Activated T-helper 1 cell treated with anti-CD3 and anti-CD28 coated beads, Interleukin-2, amount 50 U/mL, for 16 hours (primary cell): ENCODE results near the gene FOXD1.
"Not testable (repeated sequence)": the region's sequence is repeated elsewhere in the genome, so short reads cannot be mapped to it uniquely, and the experiment has no call there.

Source experiments
- DNase-seq, 2 donors: peaks; one replicate each; pipeline ENCODE4 v3.0.0-alpha.2; 2020; ENCODE audit warnings: low read depth in 1 of 2, low spot score in 1 of 2

FOXD1 gene

DNA sequence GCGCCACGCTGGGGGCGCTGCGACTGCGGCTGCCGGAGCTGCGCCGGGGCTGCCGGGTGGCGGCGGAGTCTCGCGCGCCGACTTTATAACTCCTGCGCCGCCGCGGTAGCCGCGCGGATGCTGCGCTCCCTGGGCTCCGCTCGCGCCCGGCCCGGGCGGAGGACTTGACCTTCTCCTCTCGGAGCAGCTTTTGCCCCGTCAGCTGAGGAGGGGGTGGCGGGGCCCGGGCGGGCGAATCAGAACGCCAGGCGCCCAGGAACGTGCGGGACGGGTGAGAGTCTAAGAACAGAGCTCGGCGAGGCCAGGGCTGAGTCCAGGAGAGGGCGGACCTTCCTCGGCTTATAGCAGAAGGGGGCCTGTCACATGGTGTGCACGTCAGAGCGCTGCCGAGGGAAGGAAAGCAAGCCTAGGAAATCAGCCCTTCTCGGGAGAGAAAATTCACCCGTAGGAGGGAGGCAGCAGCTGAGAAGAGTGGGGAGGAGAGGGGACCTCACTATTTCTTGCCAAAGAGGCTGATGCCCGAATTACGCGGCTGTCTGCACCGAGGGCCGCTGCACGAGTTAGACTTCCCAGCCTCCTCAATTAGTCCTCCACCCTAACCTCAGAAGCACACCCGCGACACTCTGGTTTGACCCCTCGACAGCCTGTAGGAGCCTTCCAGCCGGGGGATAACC is at the start of gene FOXD1:
TSS of gene FOXD1 (minus strand) at position 315 of the 674 bp plus-strand sequence. CDS start 415 bp downstream, outside the sequence.
- no peak for DNase-seq

DNA sequence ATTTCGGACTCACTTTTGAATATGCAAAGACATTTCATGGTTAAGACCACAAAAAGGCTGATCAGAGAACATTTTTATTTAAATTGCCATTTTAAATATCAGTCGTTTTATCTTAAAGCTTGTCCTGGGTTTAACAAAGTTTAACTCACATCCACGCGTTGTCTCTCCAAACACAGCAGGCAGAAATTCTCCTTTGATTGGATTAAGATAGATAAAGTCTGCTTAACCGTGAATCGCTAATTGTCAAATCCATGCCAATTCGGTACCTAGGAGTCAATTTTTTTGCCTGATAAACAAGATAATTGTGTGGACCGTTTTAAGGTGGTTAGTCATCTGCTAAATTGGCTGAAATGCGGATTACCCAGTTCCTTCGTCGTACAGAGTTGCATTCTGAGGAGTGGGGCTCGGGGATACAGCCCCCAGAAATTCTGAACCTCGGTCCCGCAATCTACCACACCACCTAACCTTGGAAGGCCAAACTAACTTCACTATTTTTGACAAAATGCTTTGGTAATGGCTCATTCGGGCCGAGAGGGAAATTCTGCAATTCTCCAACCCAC is 49.0 kb upstream of the FOXD1 start:
- no peak for DNase-seq

DNA sequence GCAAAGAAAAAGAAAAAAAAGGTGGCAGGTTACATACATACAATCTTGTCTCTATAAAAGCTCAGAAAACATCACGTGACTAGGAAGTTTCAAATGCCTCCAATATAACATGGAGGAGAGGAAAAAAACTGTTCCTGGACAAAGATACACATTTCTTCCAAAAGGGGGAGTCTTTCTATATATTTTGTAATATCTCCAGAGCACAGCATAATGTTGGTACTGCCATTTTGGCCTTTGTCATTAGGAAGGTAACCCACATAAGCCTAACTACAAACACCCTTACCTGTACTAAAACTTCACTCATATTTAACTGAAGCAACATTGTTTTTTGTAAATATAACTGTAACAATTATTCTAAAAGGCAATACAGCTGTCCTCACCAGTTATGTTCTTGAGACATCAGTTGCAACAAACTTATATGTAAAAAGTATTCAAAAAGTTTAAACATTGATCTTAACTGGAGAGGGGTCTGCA is 48.4 kb upstream of the FOXD1 start:
- no peak for DNase-seq

DNA sequence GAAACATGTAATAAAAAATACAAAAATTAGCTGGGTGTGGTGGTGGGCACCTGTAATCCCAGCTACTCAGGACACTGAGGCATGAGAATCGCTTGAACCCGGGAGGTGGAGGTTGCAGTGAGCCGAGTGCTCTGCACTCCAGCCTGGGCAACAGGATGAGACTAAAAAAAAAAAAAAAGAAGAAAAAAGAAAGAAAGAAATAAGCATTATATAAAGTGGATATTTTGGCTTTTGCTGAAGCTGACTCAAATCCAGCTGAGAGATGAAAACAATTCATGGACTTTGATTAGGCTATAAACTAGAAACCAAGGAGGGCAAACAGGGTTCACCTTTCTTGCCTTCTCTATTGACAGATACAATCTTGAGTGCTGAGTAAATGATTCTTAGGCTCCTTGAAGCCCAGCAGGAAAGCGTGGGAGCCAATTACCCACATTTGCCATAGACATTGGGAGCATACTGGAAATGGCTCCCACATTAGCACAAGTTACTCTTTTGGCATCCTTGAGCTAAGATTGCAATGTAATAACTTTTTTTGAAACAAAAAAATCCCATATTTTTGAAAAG is 47.3 kb upstream of the FOXD1 start:
- DNase-seq: no peak

DNA sequence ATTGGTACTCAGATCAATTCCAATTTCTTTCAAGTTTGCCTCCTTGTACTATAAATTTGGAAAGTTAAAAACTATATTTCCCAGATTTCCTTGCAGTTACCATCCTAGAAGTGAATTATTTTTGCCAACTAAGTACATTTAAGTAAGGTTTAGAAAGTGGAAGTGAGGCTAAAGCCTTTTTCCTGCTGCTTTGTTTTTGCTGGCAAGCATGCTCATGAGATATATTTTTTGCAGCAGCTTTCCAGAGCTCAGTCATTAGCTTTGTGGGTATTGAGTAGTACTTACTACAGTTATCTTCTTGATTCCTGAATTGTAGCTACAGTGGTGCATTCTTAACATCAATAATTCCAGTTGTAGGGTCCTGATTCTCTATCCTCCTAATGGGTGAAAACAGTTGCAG is 46.1 kb upstream of the FOXD1 start:
- no peak for DNase-seq

DNA sequence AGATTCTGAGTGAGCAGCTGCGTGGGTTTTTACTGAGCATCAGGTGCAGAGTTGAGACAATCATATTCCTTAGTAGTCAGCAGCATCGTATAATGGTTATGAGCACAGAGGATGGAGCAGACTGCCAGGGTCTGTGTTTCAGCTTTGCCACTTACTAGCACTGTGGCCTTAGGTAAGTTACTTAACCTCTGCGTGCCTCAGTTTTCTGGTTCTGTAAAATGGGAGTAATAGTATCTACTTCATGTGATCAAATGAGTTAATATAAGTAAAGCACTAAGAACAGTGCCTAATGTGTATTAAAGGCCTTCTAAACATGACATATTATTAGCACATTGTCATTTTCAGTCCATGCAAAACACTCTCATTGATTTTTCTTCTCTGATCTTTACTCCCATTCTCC is 44.8 kb upstream of the FOXD1 start:
- DNase-seq: no peak

DNA sequence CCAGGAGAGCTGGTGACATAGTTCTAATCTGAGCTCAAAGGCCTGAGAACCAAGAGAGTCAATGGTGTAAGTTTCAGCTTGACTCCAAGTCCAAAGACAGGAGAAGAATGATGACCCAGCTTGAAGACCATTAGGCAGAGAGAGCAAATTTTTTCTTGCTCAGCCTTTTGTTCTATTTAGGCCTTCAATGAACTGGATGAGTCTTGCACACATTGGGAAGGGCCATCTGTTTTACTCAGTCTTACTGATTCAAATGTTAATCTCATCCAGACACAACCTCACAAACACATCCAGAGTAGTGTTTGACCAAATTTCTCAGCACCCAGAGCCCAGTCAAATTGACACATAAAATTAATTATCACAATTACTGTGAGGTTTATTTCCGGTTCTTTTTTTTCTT is 42.6 kb upstream of the FOXD1 start:
- no peak for DNase-seq

DNA sequence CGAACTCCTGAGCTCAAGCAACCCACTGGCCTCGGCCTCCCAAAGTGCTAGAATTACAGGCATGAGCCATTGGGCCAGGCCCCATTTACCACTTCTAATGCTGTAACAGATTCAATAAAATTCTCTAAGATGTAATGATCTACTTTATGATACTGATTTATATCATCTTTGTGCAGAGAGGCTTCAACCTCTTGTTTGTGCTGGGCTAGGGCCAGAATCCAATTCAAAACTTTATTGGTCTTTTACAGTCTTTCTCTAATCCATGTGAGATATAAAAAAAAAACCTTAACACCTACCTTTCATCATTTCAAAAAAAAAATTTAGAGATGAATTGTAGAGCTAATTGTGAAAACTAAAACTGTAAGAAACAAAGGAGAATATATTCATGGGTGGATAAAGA is 41.5 kb upstream of the FOXD1 start:
- DNase-seq: no peak

DNA sequence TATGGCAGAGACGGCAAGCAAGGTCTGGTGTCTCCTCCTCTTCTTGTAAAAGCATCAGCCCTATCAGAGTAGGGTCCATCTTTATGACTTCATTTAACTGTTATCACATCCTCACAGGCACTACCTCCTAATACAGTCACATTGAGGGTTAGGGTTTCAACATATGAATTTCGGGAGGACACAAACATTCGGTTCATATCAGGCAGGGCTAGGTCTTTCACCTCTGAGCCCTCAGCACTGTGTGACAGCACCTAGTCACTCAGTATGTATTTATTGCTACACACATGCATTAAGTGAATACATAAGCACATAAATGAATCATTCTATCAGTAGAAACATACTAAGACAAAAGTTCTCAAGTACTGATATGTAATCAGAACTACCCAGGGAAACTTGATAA is 40.2 kb upstream of the FOXD1 start:
- no peak for DNase-seq

DNA sequence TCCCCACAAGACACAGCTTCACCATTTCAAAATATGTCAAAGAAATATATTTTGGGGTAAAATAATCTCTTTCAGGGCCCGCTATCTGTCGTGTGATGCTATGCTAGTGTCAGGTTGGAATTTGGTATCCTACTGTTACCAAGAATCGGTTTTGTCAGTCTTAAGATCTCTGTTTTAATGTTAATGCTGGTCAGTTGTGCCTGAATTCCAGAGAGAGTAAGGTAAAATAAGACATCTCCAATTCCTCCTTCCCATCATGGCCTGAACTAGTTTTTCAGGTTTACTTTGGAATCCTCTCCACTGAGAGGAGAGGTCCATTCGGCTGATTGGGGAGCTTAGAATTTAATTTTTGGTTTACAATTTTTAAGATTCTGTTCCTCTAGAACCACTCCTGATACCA is 39.2 kb upstream of the FOXD1 start:
- DNase-seq: no peak

DNA sequence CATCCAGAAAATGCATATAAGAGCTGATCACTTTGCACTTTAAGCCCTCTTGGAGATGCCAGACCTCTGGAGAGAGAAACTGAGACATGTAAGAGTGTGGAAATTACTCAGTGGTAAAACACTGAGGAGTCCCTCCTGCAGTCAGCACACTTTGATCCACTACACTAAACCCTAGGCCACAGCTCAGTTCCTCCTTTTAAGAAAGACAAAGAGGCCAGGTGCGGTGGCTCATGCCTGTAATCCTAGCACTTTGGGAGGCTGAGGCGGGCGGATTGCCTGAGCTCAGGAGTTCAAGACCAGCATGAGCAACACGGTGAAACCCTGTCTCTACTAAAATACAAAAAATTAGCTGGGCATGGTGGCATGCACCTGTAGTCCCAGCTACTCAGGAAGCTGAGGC is 38.7 kb upstream of the FOXD1 start:
- DNase-seq: not testable (repeated sequence)

DNA sequence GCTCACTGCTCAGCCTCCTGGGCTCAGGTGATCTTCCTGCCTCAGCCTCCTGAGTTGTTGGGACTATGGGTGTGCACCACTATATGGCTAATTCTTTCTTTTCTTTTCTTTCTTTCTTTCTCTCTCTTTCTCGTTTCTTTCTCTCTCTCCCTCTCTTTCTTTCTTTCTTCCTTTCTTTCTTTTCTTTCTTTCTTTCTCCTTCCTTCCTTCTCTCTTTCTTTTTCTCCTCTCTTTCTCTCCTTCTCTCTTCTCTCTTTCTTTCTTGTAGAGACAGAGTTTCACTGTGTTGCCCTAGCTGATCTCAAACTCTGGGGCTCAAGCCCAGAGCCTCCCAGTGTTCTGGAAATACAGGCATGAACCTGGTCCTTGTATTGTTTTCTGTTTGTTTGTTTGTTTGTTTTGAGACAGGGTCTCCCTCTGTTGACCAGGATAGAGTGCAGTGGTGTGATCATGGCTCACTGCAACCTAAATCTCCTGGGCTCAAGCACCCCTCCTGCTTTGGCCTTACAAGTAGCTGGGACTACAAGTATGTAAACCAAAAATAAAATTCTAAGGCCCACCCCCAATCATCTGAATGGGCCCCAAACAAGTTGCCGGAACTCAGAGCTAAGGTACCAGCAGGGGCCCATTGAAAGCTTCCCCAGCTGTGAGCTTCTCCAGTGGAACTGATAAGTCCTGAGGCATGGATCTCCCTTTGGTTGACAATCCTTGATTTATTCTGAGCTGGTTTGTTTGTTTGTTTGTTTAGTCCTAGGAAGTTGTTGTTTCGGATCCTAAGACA is 37.7 kb upstream of the FOXD1 start:
- no peak for DNase-seq

DNA sequence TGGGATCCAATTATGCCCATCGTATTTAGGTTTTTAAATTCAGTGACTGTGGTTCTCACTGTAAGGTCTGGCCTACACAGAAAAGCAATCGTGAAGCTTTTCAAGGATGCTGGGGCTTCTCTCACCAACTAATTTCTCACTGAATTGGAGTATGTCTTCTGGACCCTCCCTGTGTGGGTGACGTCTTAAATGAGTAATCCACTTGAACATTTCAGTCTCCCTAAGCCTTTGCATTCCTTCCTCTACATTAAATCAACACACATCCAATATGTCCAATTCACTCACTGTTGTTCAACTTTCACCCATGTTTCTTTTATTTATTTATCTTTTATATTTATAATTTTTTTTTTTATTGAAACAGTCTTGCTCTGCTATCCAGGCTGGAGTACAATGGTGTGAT is 37.1 kb upstream of the FOXD1 start:
- DNase-seq: no peak

DNA sequence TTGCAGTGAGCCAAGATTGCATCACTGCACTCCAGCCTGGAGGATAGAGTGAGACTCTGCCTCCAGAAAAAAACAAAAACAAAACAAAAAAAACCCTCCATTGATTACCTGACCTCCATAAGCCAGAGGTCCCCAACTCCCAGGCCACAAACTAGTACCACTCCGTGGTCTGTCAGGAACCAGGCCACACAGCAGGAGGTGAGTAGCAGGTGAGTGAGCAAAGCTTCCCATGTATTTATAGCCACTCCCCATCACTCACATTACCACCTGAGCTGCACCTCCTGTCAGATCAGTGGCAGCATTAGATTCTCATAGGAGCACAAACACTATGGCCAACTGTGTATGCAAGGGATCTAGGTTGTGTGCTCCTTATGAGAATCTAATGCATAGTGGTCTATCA is 35.9 kb upstream of the FOXD1 start:
- DNase-seq: no peak

DNA sequence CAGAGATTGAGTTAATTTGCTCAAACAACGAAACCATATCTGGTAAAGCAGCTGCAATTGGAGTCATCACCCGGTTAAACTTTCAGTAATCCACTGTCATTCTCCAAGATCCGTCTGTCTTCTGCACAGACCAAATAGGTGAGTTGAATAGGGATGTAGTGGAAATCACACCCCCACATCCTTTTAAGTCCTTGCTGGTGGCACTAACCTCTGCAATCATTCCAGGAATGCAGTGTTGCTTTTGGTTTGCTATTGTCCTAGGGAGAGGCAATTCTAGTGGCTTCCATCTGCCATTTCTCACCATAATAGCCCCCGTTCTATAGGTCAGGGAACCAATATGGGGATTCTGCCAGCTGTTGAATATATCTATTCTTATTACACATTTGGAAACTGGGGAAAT is 35.1 kb upstream of the FOXD1 start:
- DNase-seq: no peak

DNA sequence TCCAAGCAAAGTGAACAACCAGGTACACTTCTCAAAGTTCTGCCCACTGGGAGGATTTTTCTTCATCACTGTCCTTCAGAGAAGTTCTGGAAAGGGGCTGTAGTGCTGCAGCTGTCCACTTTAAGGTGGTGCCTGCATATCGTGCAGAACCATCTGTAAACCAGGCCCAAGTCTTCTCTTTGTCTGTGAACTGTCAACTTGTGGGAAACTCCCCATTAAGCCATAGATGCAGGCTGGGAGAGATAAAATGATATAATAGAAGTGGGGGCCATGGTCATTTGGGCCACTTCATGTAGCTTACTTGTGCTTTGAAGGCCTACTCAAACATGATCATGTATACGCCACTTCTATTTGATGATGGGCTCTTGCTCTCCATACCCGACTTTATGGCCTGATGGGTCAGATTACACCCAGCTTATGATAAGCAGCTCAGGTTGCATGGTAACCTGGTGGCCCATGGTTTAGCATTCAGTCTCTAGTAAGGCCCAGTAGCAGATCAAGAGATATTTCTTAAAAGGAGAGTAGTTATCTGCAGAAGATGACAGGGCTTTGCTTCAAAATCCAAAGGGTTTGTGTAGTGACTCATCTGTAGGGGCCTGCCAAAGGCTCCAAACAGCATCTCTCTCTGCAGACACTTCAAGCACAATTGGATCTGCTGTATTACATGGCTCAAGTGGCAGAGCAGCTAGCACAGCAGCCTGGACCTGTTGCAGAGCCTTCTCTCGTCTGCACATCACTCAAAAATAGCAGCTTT is 34.0 kb upstream of the FOXD1 start:
- no peak for DNase-seq

DNA sequence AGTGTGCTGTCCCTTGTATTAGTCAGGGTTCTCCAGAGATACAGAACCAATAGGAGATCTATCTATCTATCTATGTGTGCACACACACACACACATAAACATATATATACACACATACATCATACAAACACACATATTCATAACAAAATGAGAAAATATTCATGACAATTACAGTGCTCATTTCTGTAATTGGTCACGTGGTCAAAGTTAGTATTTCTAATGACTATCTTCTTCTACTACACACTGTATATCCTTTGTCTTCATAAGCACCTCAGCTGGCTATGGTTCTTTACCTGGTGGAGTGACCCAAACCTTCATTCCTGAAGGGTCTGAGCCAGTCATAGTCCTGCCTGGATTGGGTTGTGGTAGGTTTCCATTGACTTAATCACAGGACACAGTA is 31.9 kb upstream of the FOXD1 start:
- DNase-seq: no peak

DNA sequence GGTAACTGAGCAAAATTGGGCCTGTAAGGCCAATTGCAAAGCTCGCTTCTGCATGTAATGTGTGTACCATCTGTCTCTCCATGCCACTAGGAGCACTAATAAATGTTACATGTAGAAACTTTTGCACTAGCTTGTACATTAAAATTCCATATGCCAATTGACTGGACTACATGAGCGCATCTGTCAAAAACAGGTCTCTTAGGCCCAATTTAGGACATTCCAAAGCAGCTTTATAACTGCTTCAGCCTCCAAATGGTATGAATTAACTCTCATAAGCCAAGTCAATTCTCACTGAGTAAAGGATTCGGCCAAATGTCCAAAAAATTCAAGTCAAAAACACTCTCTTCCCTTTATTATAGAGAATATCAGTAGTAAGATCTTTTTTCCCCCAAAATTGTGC is 23.5 kb upstream of the FOXD1 start:
- DNase-seq: no peak

DNA sequence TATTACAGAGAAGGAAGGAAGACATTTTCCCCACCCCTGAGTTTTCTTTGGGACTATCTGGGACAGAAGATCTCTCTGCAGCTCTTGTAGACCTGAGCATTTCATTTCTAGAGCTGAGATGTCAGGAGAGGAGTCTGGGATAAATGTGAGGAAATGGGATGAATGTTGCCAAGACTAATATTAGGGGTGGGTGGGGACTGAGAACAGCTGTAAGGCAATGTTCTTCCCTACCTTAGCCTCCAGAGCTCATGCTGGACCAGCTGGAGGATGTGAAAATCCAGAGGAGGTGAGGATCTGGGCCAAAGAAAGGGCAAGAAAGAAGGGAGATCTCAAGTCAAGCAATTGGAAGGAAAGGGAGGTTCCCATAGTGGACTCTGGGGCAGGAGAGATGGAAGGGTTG is 23.1 kb upstream of the FOXD1 start:
- DNase-seq: no peak

DNA sequence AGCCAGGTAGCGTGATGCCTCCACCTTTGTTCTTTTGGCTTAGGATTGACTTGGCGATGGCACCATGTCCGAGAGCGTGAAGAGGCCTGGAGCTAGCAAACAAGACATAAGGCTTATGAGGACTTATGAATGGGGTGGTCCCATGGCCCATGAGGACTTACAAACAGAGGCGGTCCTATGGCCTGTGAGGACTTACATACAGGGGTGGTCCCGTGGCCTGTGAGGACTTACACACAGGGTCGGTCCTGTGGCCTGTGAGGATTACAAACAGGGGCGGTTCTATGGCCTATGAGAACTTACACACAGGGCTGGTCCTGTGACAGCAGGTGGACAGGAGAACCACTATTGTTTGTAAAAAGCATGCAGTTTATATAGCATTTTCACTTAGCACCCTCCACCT is 21.3 kb upstream of the FOXD1 start:
- DNase-seq: no peak

DNA sequence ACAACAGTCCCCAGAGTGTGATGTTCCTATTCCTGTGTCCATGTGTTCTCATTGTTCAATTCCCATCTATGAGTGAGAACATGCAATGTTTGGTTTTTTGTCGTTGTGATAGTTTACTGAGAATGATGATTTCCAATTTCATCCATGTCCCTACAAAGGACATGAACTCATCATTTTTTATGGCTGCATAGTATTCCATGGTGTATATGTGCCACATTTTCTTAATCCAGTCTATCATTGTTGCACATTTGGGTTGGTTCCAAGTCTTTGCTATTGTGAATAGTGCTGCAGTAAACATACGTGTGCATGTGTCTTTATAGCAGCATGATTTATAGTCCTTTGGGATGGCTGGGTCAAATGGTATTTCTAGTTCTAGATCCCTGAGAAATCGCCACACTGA is 20.1 kb upstream of the FOXD1 start:
- not testable (repeated sequence) for DNase-seq
